ENCODE results near the gene GSK3B. TPM values are rescaled to one million over a fixed set of nuclear protein-coding genes. Genes with fewer than 3 reads are reported as not detected.

GSK3B gene
- polyA plus RNA-seq, 3 donors, result 38.5 to 51.5 (median 48.6) TPM

- DNase-seq (ENCODE audit: extremely low read depth in 1 of 11, low read depth in 9 of 11, low spot score in 4 of 11), result no peak
Observed at GRCh38 chr3:119817583-119818363, 276.5 kb downstream of the GSK3B start.

- DNase-seq (ENCODE audit: extremely low read depth in 1 of 11, low read depth in 9 of 11, low spot score in 4 of 11), result no peak
Observed at GRCh38 chr3:119817071-119817470, 277.2 kb downstream of the GSK3B start.

GRCh38 chr3:119815716-119816115 is 278.5 kb downstream of the GSK3B start:
- no peak for DNase-seq (ENCODE audit: extremely low read depth in 1 of 11, low read depth in 9 of 11, low spot score in 4 of 11)

DNA sequence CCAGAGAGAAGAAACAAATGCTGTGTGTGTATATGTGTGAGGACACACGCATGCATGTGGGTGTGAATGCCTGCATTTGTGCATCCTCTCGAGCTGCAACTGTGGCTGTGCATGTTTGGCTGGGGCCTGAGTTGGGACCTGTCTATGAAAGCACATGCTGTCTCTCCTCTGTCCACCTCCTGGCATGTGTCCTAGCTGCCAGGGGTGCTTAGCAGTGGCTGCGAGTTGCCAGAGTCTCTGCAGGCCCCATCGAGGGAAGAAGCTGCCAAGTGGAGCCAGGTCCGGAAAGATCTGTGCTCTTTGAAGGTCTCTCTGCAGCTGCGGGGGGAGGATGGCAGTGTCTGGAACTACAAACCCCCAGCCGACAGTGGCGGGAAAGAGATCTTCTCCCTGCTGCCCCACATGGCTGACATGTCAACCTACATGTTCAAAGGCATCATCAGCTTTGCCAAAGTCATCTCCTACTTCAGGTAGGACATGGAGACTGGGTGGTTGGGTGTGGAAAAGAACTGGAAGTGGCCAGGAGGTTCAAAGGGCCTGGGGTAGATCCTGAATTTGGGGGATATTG is 281.7 kb downstream of the GSK3B start:
- no peak for DNase-seq (ENCODE audit: extremely low read depth in 1 of 11, low read depth in 9 of 11, low spot score in 4 of 11)

DNA sequence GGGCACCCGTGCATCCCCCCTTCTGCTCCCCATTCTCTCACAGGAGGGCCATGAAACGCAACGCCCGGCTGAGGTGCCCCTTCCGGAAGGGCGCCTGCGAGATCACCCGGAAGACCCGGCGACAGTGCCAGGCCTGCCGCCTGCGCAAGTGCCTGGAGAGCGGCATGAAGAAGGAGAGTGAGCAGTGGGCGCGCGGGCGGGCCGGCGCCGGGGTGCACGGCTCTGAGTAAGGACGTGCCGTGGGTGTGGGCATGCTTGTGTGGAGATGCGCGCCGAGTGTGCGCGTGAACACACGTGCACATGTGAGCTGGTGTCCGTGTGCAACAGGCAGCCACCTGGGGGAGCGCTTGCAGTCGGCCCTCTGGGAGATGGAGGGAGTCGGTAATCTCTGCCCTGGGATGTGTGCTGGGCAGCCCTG is 284.2 kb downstream of the GSK3B start:
- DNase-seq (ENCODE audit: extremely low read depth in 1 of 11, low read depth in 9 of 11, low spot score in 4 of 11), result peak in 4 of 11 donors; percentile 16 to 25 (median 20)

- peak in 1 of 11 donors; percentile 5 for DNase-seq (ENCODE audit: extremely low read depth in 1 of 11, low read depth in 9 of 11, low spot score in 4 of 11)
Observed at GRCh38 chr3:119809249-119810017, 284.8 kb downstream of the GSK3B start.

DNA sequence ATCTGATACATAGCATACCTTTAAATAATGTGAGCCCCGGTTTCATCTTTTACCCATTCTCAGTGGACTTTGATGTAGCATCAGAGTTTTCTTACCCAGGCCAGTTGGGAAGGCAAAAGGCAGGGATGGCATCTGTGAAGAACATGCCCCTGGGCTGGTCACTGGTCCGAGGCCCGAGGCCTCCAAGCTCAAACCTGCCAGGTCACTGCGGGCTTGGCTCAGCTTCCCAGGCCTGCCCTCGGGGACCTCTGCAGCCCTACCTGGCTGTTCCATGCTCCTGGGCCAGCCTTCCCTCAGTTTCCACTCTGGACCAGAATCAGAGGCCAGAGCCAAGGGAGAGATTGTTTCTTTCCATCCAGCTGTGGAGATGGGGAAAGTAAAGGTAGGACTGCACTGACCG is 285.4 kb downstream of the GSK3B start:
- no peak for DNase-seq (ENCODE audit: extremely low read depth in 1 of 11, low read depth in 9 of 11, low spot score in 4 of 11)

DNA sequence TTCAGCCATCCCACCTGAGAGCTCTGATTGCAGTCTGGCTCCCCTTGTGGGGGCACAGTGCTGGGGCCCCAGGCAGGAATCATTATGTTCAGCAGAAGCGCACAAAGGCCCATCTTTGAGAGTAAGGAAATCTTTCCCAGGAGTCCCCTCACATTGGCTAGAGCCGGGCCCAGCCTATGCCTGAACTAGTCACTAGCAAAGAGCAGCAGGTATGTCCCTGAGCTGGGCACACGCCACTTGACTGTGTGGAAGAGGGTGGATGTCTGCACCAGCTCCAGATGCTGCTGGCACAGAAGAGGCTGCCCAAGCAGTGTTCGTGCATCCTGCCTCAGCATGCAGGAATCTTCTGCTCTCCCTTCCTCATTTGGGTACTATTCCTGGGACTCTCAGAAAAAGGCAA is 286.0 kb downstream of the GSK3B start:
- DNase-seq (ENCODE audit: extremely low read depth in 1 of 11, low read depth in 9 of 11, low spot score in 4 of 11), result no peak

- DNase-seq (ENCODE audit: extremely low read depth in 1 of 11, low read depth in 9 of 11, low spot score in 4 of 11), result no peak
Observed at GRCh38 chr3:119800844-119801243, 293.4 kb downstream of the GSK3B start.

DNA sequence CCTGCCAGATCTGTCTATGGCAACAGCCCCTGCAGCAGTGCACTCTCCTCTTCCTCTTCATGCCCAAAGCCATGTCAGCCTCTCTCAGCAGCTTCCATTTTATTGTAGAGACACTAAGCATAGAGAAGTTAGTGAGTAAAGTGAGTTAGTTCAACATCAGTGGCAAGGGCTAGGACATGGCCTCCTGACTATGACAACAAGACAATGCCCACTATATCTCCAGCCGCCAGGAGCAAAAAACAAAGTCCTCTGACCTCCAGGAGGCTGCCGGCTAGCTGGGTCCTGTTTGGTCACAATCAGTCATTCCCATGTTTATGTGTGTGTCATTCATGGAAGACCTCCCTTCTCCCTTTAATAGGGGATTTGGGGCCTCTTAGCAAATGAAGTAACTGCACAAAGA is 297.5 kb downstream of the GSK3B start:
- DNase-seq (ENCODE audit: extremely low read depth in 1 of 11, low read depth in 9 of 11, low spot score in 4 of 11), result no peak

DNA sequence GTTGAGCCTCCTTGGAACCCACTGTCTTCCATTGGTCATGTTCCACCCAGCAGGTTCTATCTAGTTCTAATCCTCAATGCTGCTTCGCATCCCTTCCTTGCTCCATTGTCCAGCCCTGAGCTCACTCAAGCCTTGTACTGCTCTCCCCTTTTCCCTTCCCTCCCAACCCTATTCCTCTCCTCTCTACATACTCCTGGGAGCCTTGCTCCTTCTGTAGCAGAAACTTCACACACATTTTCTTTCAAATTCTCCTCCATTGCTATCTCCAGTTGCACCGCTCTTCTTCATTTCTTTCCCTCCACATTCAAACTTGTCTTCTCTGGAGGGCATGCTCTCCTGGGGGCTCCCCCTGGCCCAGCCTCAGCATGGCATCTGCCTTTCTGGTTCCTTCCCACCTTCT is 297.9 kb downstream of the GSK3B start:
- no peak for DNase-seq (ENCODE audit: extremely low read depth in 1 of 11, low read depth in 9 of 11, low spot score in 4 of 11)

- DNase-seq (ENCODE audit: extremely low read depth in 1 of 11, low read depth in 9 of 11, low spot score in 4 of 11), result no peak
Observed at GRCh38 chr3:119795849-119796248, 298.4 kb downstream of the GSK3B start.

DNA sequence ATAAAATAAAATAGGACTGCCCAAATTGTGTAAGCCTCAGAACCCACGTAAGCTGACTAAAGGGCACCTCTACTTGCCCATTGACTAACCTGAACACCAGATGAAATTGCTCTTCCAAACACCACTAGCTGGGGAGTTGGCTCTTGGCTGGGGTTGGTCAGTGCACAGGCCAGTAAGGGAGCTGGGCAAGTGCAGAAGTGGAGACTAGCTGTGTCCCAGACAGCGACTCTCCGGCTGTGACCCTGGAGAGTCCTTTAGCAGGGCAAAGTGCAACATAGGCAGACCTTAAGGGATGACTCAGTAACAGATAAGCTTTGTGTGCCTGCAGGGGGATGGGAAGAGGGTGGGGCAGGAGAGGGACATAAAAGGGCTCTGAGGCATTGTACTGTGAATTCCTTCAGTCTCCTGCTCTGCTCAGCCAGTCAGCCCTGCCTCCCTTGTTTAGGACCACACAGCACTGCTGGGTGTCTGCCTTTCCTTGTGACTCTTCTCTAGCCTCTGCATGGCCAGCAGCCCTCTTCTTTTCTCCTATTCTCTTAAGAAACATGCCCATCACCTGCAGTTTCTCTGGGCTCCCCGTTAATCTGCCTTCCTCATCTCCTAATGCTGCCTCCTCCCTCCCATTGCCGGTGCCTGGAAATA is 299.2 kb downstream of the GSK3B start:
- DNase-seq (ENCODE audit: extremely low read depth in 1 of 11, low read depth in 9 of 11, low spot score in 4 of 11), result no peak

- no peak for DNase-seq (ENCODE audit: extremely low read depth in 1 of 11, low read depth in 9 of 11, low spot score in 4 of 11)
Observed at GRCh38 chr3:119794401-119794800, 299.8 kb downstream of the GSK3B start.

DNA sequence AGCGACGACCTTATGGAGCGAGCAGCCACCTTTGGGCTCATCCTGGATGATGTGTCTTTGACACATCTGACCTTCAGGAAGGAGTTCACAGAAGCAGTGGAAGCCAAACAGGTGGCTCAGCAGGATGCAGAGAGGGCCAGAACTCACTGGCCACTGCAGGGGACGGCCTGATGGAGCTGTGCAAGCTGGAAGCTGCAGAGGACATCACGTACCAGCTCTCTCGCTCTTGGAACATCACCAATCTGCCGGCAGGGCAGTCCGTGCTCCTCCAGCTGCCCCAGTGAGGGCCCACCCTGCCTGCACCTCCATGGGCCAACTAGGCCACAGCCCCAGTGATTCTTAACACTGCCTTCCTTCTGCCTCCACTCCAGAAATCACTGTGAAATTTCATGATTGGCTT is 302.0 kb downstream of the GSK3B start:
- DNase-seq (ENCODE audit: extremely low read depth in 1 of 11, low read depth in 9 of 11, low spot score in 4 of 11), result no peak

GRCh38 chr3:119790369-119790768 is 303.9 kb downstream of the GSK3B start:
- DNase-seq (ENCODE audit: extremely low read depth in 1 of 11, low read depth in 9 of 11, low spot score in 4 of 11), result no peak

GRCh38 chr3:119786409-119786808 is 307.8 kb downstream of the GSK3B start:
- no peak for DNase-seq (ENCODE audit: extremely low read depth in 1 of 11, low read depth in 9 of 11, low spot score in 4 of 11)

DNA sequence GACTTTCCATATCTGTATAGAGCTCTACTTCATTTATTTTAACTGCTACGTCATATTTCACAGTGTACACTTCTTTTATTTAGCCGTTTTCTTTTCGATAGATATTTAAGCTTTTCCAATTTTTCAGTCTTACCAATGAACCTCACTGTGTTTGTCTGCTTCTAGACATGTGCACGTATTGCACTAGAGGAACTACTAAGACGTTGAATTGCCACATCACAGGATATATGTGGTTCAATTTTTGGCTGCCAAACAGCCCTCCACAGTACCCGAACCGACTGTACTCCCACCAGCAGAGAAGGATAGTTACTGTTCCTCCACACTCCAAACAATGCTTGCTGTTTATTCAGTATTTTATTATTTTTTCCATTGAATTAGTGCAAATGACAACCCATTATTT is 310.4 kb downstream of the GSK3B start:
- DNase-seq (ENCODE audit: extremely low read depth in 1 of 11, low read depth in 9 of 11, low spot score in 4 of 11), result no peak

- no peak for DNase-seq (ENCODE audit: extremely low read depth in 1 of 11, low read depth in 9 of 11, low spot score in 4 of 11)
Observed at GRCh38 chr3:119783255-119783654, 311.0 kb downstream of the GSK3B start.

DNA sequence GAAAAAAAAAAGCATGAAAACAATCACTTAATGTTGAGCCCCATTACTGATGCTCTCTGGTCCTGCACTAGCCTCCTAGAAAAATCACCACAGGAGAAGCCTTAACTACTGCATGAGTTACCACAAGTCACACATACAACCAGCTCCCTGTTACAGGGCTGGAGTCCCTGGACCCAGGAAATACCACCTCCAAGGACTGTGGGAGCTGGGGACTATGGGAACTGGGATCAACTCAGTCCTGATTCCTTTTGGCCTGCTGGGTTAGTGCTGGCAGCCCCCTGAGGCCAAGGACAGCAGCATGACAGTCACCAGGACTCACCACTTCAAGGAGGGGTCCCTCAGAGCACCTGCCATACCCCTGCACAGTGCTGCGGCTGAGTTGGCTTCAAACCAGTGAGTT is 311.8 kb downstream of the GSK3B start:
- no peak for DNase-seq (ENCODE audit: extremely low read depth in 1 of 11, low read depth in 9 of 11, low spot score in 4 of 11)
